ENCODE results near the gene TMEM259. TPM values are rescaled to one million over a fixed set of nuclear protein-coding genes. Genes with fewer than 3 reads are reported as not detected.

TMEM259 gene
- total RNA-seq, 2 donors from 2014 or later: 183 to 267 TPM

- DNase-seq (ENCODE audit: low spot score): no peak
- peaks cover 12 to 33% of the 10 kb centered on the region in 2 donors for H3K4me1 ChIP-seq (ENCODE audit: control insufficient read depth in 1 of 2, low read depth in 2 of 2)
- no peaks in the 10 kb centered on the region for H3K27me3 ChIP-seq (replicated peaks; ENCODE audit: insufficient read depth)
- peaks cover 1% of the 10 kb centered on the region for H3K36me3 ChIP-seq
- H3K4me3 ChIP-seq: no peak overlapping the region
- no peaks in the 10 kb centered on the region for H3K9me3 ChIP-seq
- TF ChIP-seq CTCF (IDR thresholded peaks at IDR 0.05): no peak
- H3K27ac ChIP-seq: no peak overlapping the region
- no peak for ATAC-seq (ENCODE audit: insufficient number of reproducible peaks, low FRiP score, low read depth)
Observed at GRCh38 chr19:1041835-1042685, 21.1 kb upstream of the TMEM259 start.

- Histone ChIP-seq H3K9me3 (no peaks in the 10 kb centered on the region), H3K36me3 (peaks cover 5% of the 10 kb centered on the region), H3K27ac (no peak overlapping the region), H3K27me3 (replicated peaks; ENCODE audit: insufficient read depth) (no peaks in the 10 kb centered on the region), H3K4me3 (peak overlapping the region; percentile 80), H3K4me1 (ENCODE audit: control insufficient read depth in 1 of 2, low read depth in 2 of 2) (peaks cover 12 to 33% of the 10 kb centered on the region in 2 donors)
- no peak for DNase-seq (ENCODE audit: low spot score)
- no peak for ATAC-seq (ENCODE audit: insufficient number of reproducible peaks, low FRiP score, low read depth)
- TF ChIP-seq CTCF (IDR thresholded peaks at IDR 0.05): no peak
Observed at GRCh38 chr19:1041272-1041834, 20.4 kb upstream of the TMEM259 start.

- H3K4me1 ChIP-seq (ENCODE audit: control insufficient read depth in 1 of 2, low read depth in 2 of 2): peaks cover 12 to 33% of the 10 kb centered on the region in 2 donors
- H3K9me3 ChIP-seq: no peaks in the 10 kb centered on the region
- ATAC-seq (ENCODE audit: insufficient number of reproducible peaks, low FRiP score, low read depth) (no peak), DNase-seq (ENCODE audit: low spot score) (no peak)
- H3K36me3 ChIP-seq: peaks cover 11% of the 10 kb centered on the region
- H3K27me3 ChIP-seq (replicated peaks; ENCODE audit: insufficient read depth): no peaks in the 10 kb centered on the region
- H3K4me3 ChIP-seq: peak overlapping the region; percentile 80
- TF ChIP-seq CTCF (IDR thresholded peaks at IDR 0.05): no peak
- H3K27ac ChIP-seq: no peak overlapping the region
Observed at GRCh38 chr19:1040476-1041271, 19.8 kb upstream of the TMEM259 start.

- ATAC-seq (ENCODE audit: insufficient number of reproducible peaks, low FRiP score, low read depth) (peak; percentile 57), DNase-seq (ENCODE audit: low spot score) (peak; percentile 85)
- no peaks in the 10 kb centered on the region for H3K27me3 ChIP-seq (replicated peaks; ENCODE audit: insufficient read depth)
- peak within 1 kb of the TSS; percentile 80 for H3K4me3 ChIP-seq
- TF ChIP-seq CTCF (IDR thresholded peaks at IDR 0.05): no peak
- peaks cover 18% of the 10 kb centered on the region for H3K36me3 ChIP-seq
- peaks cover 12 to 33% of the 10 kb centered on the region in 2 donors for H3K4me1 ChIP-seq (ENCODE audit: control insufficient read depth in 1 of 2, low read depth in 2 of 2)
- peak within 1 kb of the TSS; percentile 5 to 52 for H3K27ac ChIP-seq
- H3K9me3 ChIP-seq: no peaks in the 10 kb centered on the region
Observed at GRCh38 chr19:1039646-1040475, 18.9 kb upstream of the TMEM259 start, which contains the start of gene ABCA7. ABCA7 (plus strand) TSS chr19:1040107; CDS start chr19:1041362, 1,255 bp downstream.

Measured in thoracic aorta (tissue), 2 donors.